Endothelial cell of umbilical vein (primary cell): ENCODE measurements around the gene CDH23. TPM values are rescaled to one million over a fixed set of nuclear protein-coding genes. Genes with fewer than 3 reads are reported as not detected.

Experiments
- BruUV-seq: library from RNA; stranded (reverse); fragments of 400-500 nt; replicated peaks from 2 replicates; lab custom pipeline; 2021; lab: Mats Ljungman, UMichigan
- CTCF ChIA-PET: fragments of 300-600, 350-600 bp; sonication (Branson Sonifier 250); formaldehyde crosslinking; loops from one replicate; lab custom pipeline; 2021; ENCODE audit warnings: antibody characterized with exemption, inconsistent platforms; lab: Charles Lee
- POLR2A ChIA-PET: fragments of 300-600, 350-600 bp; sonication (Branson Sonifier 250); formaldehyde crosslinking; loops from one replicate; lab custom pipeline; 2021; ENCODE audit warnings: antibody characterized with exemption, inconsistent platforms; lab: Charles Lee
- DNase-seq: peaks from one replicate; pipeline ENCODE4 v3.0.0-alpha.2; 2011; ENCODE audit warnings: low read depth, low spot score
- FAIRE-seq: peaks from 2 replicates; lab custom pipeline; 2011; peaks lifted over from hg19 to GRCh38; lab: Jason Lieb, UNC
- H2AFZ ChIP-seq: 2 replicates; pipeline ENCODE4 v1.6.0; 2012; ENCODE audit warnings: low read depth, low read length, control low read depth, inconsistent platforms
- H3K27ac ChIP-seq: 2 replicates; pipeline ENCODE4 v1.5.1; 2011; ENCODE audit warnings: low read depth, mild to moderate bottlenecking, control low read depth, low read length, moderate library complexity; ENCODE audit not compliant: insufficient read depth
- H3K27me3 ChIP-seq, 2 experiments: 2 replicates each; pipeline versions ENCODE4 v1.6.0 to v1.6.1; 2011; ENCODE audit warnings: low read length in 2 of 2, mixed read lengths in 1 of 2; ENCODE audit not compliant: control insufficient read depth in 2 of 2, insufficient read depth in 2 of 2
- H3K36me3 ChIP-seq, 2 experiments: 2 replicates in 1 of 2; 3 replicates in 1 of 2; pipeline ENCODE4 v1.5.1; 2011; ENCODE audit warnings: low read length in 2 of 2, mild to moderate bottlenecking in 1 of 2, moderate library complexity in 1 of 2; ENCODE audit not compliant: control insufficient read depth in 2 of 2, insufficient read depth in 2 of 2; ENCODE audit errors: extremely low read depth in 1 of 2
- H3K4me1 ChIP-seq: 3 replicates; pipeline ENCODE4 v1.5.1; 2011; ENCODE audit warnings: mild to moderate bottlenecking, low read length; ENCODE audit not compliant: control insufficient read depth, insufficient read depth; ENCODE audit errors: extremely low read depth
- H3K4me2 ChIP-seq: 2 replicates; pipeline ENCODE4 v1.6.1; 2011; ENCODE audit warnings: low read length, control low read depth, mixed read lengths; ENCODE audit not compliant: insufficient read depth
- H3K4me3 ChIP-seq, 3 experiments: fragments of 200-600 bp in 1 of 3; sonication (generic), shearing (Covaris generic) in 1 of 3; replicated peaks in 1 of 3; 2 replicates each; pipeline ENCODE4 v1.5.1; 2011 to 2016; ENCODE audit warnings: control low read depth in 3 of 3, low read length in 3 of 3, mild to moderate bottlenecking in 2 of 3, inconsistent platforms in 1 of 3, low read depth in 1 of 3, moderate library complexity in 1 of 3; ENCODE audit not compliant: insufficient read depth in 1 of 3
- H3K79me2 ChIP-seq: 2 replicates; pipeline ENCODE4 v1.6.0; 2012; ENCODE audit warnings: low read length, inconsistent platforms; ENCODE audit not compliant: control insufficient read depth, insufficient read depth
- H3K9ac ChIP-seq: replicated peaks from 2 replicates; pipeline ENCODE3; 2011; ENCODE audit warnings: low read length, control low read depth; ENCODE audit not compliant: insufficient read depth; ENCODE audit errors: extremely low read depth
- H3K9me1 ChIP-seq: replicated peaks from 3 replicates; pipeline ENCODE4 v1.6.0; 2011; ENCODE audit warnings: mild to moderate bottlenecking, low read length; ENCODE audit not compliant: control insufficient read depth, insufficient read depth; ENCODE audit errors: extremely low read depth
- H3K9me3 ChIP-seq: replicated peaks from 2 replicates; pipeline ENCODE4 v1.5.1; 2012; ENCODE audit warnings: low read length, inconsistent platforms; ENCODE audit not compliant: control insufficient read depth, insufficient read depth
- H4K20me1 ChIP-seq: replicated peaks from 2 replicates; pipeline ENCODE3; 2011; ENCODE audit warnings: mild to moderate bottlenecking, low read length; ENCODE audit not compliant: control insufficient read depth, insufficient read depth; ENCODE audit errors: extremely low read depth
- EZH2 ChIP-seq: IDR thresholded peaks from 2 replicates; pipeline ENCODE4 v1.6.1; 2012; ENCODE audit warnings: borderline replicate concordance, low read depth, mild to moderate bottlenecking, moderate library complexity, low read length, inconsistent platforms; ENCODE audit not compliant: severe bottlenecking
- FOS ChIP-seq: IDR thresholded peaks from 2 replicates; pipeline ENCODE4 v1.6.1; 2011; ENCODE audit warnings: mild to moderate bottlenecking, low read length, moderate library complexity, borderline replicate concordance; ENCODE audit not compliant: insufficient read depth
- GATA2 ChIP-seq: IDR thresholded peaks from 2 replicates; pipeline ENCODE4 v1.7.0; 2011; ENCODE audit warnings: low read depth, mild to moderate bottlenecking, moderate library complexity, mixed read lengths, low read length; ENCODE audit not compliant: insufficient read length, insufficient read depth
- JUN ChIP-seq: IDR thresholded peaks from 2 replicates; pipeline ENCODE4 v1.6.1; 2011; ENCODE audit warnings: borderline replicate concordance, low read depth; ENCODE audit not compliant: insufficient read length, insufficient read depth
- MYC ChIP-seq: IDR thresholded peaks from one replicate; pipeline ENCODE4 v1.6.1; 2011; ENCODE audit warnings: mild to moderate bottlenecking, low read depth, low read length
- POLR2A ChIP-seq: IDR thresholded peaks from 2 replicates; pipeline ENCODE4 v1.6.1; 2012; ENCODE audit warnings: low read depth, mild to moderate bottlenecking, control low read depth, low read length
- POLR2AphosphoS5 ChIP-seq: IDR thresholded peaks from 2 replicates; pipeline ENCODE4 v1.6.1; 2012; ENCODE audit warnings: low read depth, mild to moderate bottlenecking, control low read depth, low read length, moderate library complexity; ENCODE audit not compliant: insufficient read depth
- dilution Hi-C: fragments of 300-500 bp; cut with MboI; formaldehyde crosslinking; loops from one replicate; pipeline ENCODE4 v1.15.0; 2019; ENCODE audit warnings: low sequenced_read_pairs; ENCODE audit not compliant: extremely low pct_ligation_motif_present
- intact Hi-C: fragments of 100-400 bp; cut with micrococcal nuclease; formaldehyde crosslinking; loops from one replicate; pipeline ENCODE4 v1.10.0; 2022
- polyA plus RNA-seq, 4 experiments: library from polyadenylated mRNA; depleted of rRNA in 3 of 4; stranded (reverse) in 3 of 4; unstranded in 1 of 4; fragments of >200 nt; gene quantifications; 2 replicates each; pipeline versions ENCODE4 v1.2.1 to v1.2.3, GENCODE V29; 2011 to 2012; ENCODE audit warnings: missing spikeins in 1 of 4
- total RNA-seq: library from RNA; stranded (reverse); gene quantifications from 2 replicates; pipeline ENCODE4 v1.2.3, GENCODE V29; 2021
- TF ChIP-seq, protein P1 (sequence below): IDR thresholded peaks from 2 replicates; pipeline ENCODE4 v1.6.1; 2011; ENCODE audit not compliant: insufficient read depth, insufficient read length
- TF ChIP-seq, protein P2 (sequence below), 2 donors: IDR thresholded peaks; 1 replicate in 1 of 2; 2 replicates in 1 of 2; pipeline ENCODE4 v1.5.1; 2011; ENCODE audit warnings: low read length in 2 of 2, mild to moderate bottlenecking in 2 of 2, moderate library complexity in 2 of 2, control low read depth in 1 of 2, inconsistent platforms in 1 of 2, low read depth in 1 of 2; ENCODE audit not compliant: insufficient read depth in 1 of 2; ENCODE audit errors: extremely low read depth in 1 of 2

CDH23 gene
- total and polyA plus RNA-seq, 2 donors (not counting 3 experiments of a cell fraction or from before 2014, with no cell fraction given), result not detected

DNA sequence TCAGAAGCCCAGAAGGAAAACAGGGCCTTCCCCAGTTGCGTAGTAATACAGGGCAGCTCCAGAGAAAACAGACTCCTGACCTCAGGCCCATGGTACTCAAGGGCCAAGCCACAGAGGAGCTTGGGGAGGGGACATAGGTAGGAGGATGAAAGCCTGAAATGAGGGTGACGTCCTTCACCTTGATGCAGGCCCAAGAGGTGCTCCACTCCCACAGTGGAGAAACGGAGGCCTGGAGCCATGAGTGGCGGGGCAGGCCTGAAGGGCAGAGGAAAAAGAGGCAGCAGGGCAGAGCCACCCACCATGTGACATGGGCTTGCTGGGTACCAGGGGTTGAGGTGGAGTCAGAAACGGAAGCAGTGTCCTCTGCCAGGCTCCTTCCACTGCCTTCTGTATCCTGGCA lies 239.9 kb downstream of the CDH23 start:
- DNase-seq (no peak), FAIRE-seq (no peak)
- no peaks in the 10 kb centered on the region for H3K9me3 ChIP-seq
- POLR2A ChIA-PET, result no interaction called here
- no peaks in the 10 kb centered on the region for H3K79me2 ChIP-seq
- peaks cover 0 to under 1% of the 10 kb centered on the region in 2 experiments for H3K27me3 ChIP-seq
- CTCF ChIA-PET, result interaction anchor here (0.6 to 1.4 kb wide), 2 partner anchors 9 to 17 kb away, joined by 3 read pairs; no protein-coding TSS in a partner anchor
- no peaks in the 10 kb centered on the region for H3K36me3 ChIP-seq
- H3K27ac ChIP-seq, result no peak overlapping the region
- H2AFZ ChIP-seq, result no peak overlapping the region
- intact Hi-C loops (no loop called here), dilution Hi-C loops (no loop called here)
- H3K4me2 ChIP-seq, result no peak overlapping the region
- H4K20me1 ChIP-seq, result no peaks in the 10 kb centered on the region
- peaks cover 5% of the 10 kb centered on the region for H3K4me1 ChIP-seq
- BruUV-seq, result no TSS peak
- no peak overlapping the region for H3K4me3 ChIP-seq
- H3K9ac ChIP-seq, result no peak overlapping the region
- H3K9me1 ChIP-seq, result no peaks in the 10 kb centered on the region
- TF ChIP-seq JUN (no peak), POLR2AphosphoS5 (no peak), POLR2A (no peak)

DNA sequence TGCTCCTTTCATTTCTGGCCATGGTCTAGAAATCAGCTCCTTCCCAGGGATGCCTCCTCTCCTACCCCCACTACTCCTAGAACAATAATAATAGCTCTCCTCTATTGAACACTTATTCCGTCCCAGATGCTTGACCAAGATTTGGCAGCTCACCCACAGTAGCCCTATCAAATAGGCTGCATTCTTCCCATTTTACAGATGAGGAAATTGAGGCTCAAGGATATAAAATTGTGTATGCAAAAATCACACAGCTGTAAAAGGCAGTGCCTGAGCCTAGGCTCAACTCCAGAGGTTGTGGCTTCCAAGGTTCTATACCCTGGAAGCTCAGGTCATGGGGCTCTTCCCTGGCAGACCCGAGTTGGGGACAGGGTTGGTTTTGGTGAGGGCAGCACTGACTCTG lies 240.6 kb downstream of the CDH23 start:
- Histone ChIP-seq H3K79me2 (no peaks in the 10 kb centered on the region), H3K27ac (no peak overlapping the region), H2AFZ (no peak overlapping the region), H3K9me3 (no peaks in the 10 kb centered on the region), H4K20me1 (no peaks in the 10 kb centered on the region), H3K4me1 (peaks cover 5% of the 10 kb centered on the region), H3K9ac (no peak overlapping the region), H3K4me3 (no peak overlapping the region), H3K9me1 (no peaks in the 10 kb centered on the region), H3K4me2 (no peak overlapping the region), H3K27me3 (no peaks in the 10 kb centered on the region), H3K36me3 (no peaks in the 10 kb centered on the region)
- intact Hi-C loops (no loop called here), dilution Hi-C loops (no loop called here)
- DNase-seq (no peak), FAIRE-seq (no peak)
- BruUV-seq, result no TSS peak
- POLR2A ChIA-PET, result no interaction called here
- TF ChIP-seq, protein P1, sequence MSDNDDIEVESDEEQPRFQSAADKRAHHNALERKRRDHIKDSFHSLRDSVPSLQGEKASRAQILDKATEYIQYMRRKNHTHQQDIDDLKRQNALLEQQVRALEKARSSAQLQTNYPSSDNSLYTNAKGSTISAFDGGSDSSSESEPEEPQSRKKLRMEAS, result no peak
- TF ChIP-seq POLR2A, result no peak
- no peak for TF ChIP-seq GATA2
- no peak for TF ChIP-seq POLR2AphosphoS5
- no peak for TF ChIP-seq JUN
- no peak for TF ChIP-seq FOS
- TF ChIP-seq, protein P2, sequence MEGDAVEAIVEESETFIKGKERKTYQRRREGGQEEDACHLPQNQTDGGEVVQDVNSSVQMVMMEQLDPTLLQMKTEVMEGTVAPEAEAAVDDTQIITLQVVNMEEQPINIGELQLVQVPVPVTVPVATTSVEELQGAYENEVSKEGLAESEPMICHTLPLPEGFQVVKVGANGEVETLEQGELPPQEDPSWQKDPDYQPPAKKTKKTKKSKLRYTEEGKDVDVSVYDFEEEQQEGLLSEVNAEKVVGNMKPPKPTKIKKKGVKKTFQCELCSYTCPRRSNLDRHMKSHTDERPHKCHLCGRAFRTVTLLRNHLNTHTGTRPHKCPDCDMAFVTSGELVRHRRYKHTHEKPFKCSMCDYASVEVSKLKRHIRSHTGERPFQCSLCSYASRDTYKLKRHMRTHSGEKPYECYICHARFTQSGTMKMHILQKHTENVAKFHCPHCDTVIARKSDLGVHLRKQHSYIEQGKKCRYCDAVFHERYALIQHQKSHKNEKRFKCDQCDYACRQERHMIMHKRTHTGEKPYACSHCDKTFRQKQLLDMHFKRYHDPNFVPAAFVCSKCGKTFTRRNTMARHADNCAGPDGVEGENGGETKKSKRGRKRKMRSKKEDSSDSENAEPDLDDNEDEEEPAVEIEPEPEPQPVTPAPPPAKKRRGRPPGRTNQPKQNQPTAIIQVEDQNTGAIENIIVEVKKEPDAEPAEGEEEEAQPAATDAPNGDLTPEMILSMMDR (IDR thresholded peaks at IDR 0.05; ENCODE audit: extremely low read depth in 1 of 2, insufficient read depth in 1 of 2, low read depth in 1 of 2, low read length in 2 of 2), result no peak
- no peak for TF ChIP-seq EZH2
- TF ChIP-seq MYC, result no peak
- CTCF ChIA-PET, result interaction anchor here (0.6 to 1.4 kb wide), 2 partner anchors 10 to 17 kb away, joined by 3 read pairs; no protein-coding TSS in a partner anchor
